ENCODE measurements around the gene TGFB1I1. TPM values are rescaled to one million over a fixed set of nuclear protein-coding genes. Genes with fewer than 3 reads are reported as not detected.

TGFB1I1 gene
- total and polyA plus RNA-seq, 2 experiments from 2014 or later = 4.1 to 4.2 TPM

GRCh38 chr16:31467151-31467773 lies 4.7 kb upstream of the TGFB1I1 start:
- no peak for ATAC-seq

More at GRCh38 chr16:31467151-31467773, 4.7 kb upstream of the TGFB1I1 start:
- no peaks in the 10 kb centered on the region; the same call in 1 of the 2 replicates for H4K20me1 ChIP-seq (replicated peaks; ENCODE audit: insufficient read depth)
- Mint-ChIP-seq H3K4me3 (no peak overlapping the region), H3K9me3 (no peaks in the 10 kb centered on the region; the same call in 2 of the 3 replicates), H3K27ac (no peak overlapping the region), H3K4me1 (peaks cover 7% of the 10 kb centered on the region), H3K27me3 (ENCODE audit: insufficient read depth, low read depth, poor library complexity) (peaks cover 11% of the 10 kb centered on the region), H3K36me3 (ENCODE audit: low read depth) (peaks cover 29% of the 10 kb centered on the region)
- H3K27me3 ChIP-seq (ENCODE audit: insufficient read depth) = peaks cover 15% of the 10 kb centered on the region
- H3K4me2 ChIP-seq = no peak overlapping the region
- H2AFZ ChIP-seq = no peak overlapping the region
- H3F3A ChIP-seq (replicated peaks; ENCODE audit: low read depth) = no peaks in the 10 kb centered on the region
- DNase-seq (ENCODE audit: low spot score) = no peak
- H3K27ac ChIP-seq (ENCODE audit: low read depth) = no peak overlapping the region
- peaks cover 7% of the 10 kb centered on the region; the same call in 1 of the 2 replicates for H3K4me1 ChIP-seq (ENCODE audit: insufficient read depth)
- H3K9me2 ChIP-seq (ENCODE audit: insufficient read depth) = no peaks in the 10 kb centered on the region
- H3K79me2 ChIP-seq (replicated peaks; ENCODE audit: insufficient read depth) = no peaks in the 10 kb centered on the region
- no peak overlapping the region for H3K4me3 ChIP-seq
- no peak for TF ChIP-seq STAT1 (IDR thresholded peaks at IDR 0.05; ENCODE audit: unreplicated experiment)
- TF ChIP-seq EZH2 (IDR thresholded peaks at IDR 0.05; ENCODE audit: low read depth, unreplicated experiment) = no peak
- TF ChIP-seq ZNF114 (CRISPR knock-in tag; IDR thresholded peaks at IDR 0.05) = no peak
- no peak for TF ChIP-seq ZNF462 (CRISPR knock-in tag; IDR thresholded peaks at IDR 0.05)
- TF ChIP-seq ZNF331 (CRISPR knock-in tag; IDR thresholded peaks at IDR 0.05; ENCODE audit: low read depth) = no peak
- no peak for TF ChIP-seq REST (IDR thresholded peaks at IDR 0.05; ENCODE audit: unreplicated experiment)
- no peak for TF ChIP-seq NANOG (IDR thresholded peaks at IDR 0.05; ENCODE audit: borderline replicate concordance)
- no peak for TF ChIP-seq POLR2AphosphoS5 (IDR thresholded peaks at IDR 0.05; ENCODE audit: low read depth)
- no peak for TF ChIP-seq JUNB (IDR thresholded peaks at IDR 0.05; ENCODE audit: unreplicated experiment)
- no peak for TF ChIP-seq ETS1 (IDR thresholded peaks at IDR 0.05)
- TF ChIP-seq CTCF (conservative IDR thresholded peaks at IDR 0.05; ENCODE audit: low read depth in 2 of 2) = no peak
- H3K36me3 ChIP-seq (ENCODE audit: insufficient read depth) = no peaks in the 10 kb centered on the region; the same call in 1 of the 2 replicates

Measured in GM23338 (cell line).